DMS153 treated with DMSO at 0.1 percent for 48 hours (cell line): Measurements from ENCODE around the gene SLC9A5.

Experiments
- DNase-seq: peaks from one replicate; lab custom pipeline; 2025; ENCODE audit not compliant: unreplicated experiment; lab: John Stamatoyannopoulos, UW

The SLC9A5 gene

GRCh38 chr16:67215706-67216105, 33.1 kb upstream of the SLC9A5 start:
- DNase-seq, result no peak

- no peak for DNase-seq
Observed at GRCh38 chr16:67216612-67217490, 31.9 kb upstream of the SLC9A5 start.

GRCh38 chr16:67223992-67224391, 24.8 kb upstream of the SLC9A5 start:
- DNase-seq, result no peak

- DNase-seq, result no peak
Observed at GRCh38 chr16:67226295-67226803, 22.4 kb upstream of the SLC9A5 start.

GRCh38 chr16:67226804-67227566, 21.8 kb upstream of the SLC9A5 start, which contains the start of gene TMEM208:
Gene TMEM208 (plus strand): TSS chr16:67227130. CDS start chr16:67227219, 89 bp downstream.
- DNase-seq, result peak; percentile 93

GRCh38 chr16:67227567-67227921, 21.2 kb upstream of the SLC9A5 start:
- DNase-seq, result no peak

GRCh38 chr16:67228034-67228785, 20.6 kb upstream of the SLC9A5 start:
- DNase-seq, result no peak

- DNase-seq, result no peak
Observed at GRCh38 chr16:67228905-67229304, 19.9 kb upstream of the SLC9A5 start.

- no peak for DNase-seq
Observed at GRCh38 chr16:67229906-67230808, 18.6 kb upstream of the SLC9A5 start.

GRCh38 chr16:67230809-67231660, 17.7 kb upstream of the SLC9A5 start:
- no peak for DNase-seq

- DNase-seq, result no peak
Observed at GRCh38 chr16:67233596-67233995, 15.2 kb upstream of the SLC9A5 start.

GRCh38 chr16:67234180-67234597, 14.6 kb upstream of the SLC9A5 start:
- DNase-seq, result no peak

GRCh38 chr16:67235816-67236562, 12.8 kb upstream of the SLC9A5 start:
- DNase-seq, result no peak

GRCh38 chr16:67236563-67237395, 12.0 kb upstream of the SLC9A5 start:
- DNase-seq, result no peak

- no peak for DNase-seq
Observed at GRCh38 chr16:67237396-67238277, 11.1 kb upstream of the SLC9A5 start.

GRCh38 chr16:67238278-67238575, 10.6 kb upstream of the SLC9A5 start:
- DNase-seq, result no peak
